ENCODE results near the gene TEX38. TPM values are rescaled to one million over a fixed set of nuclear protein-coding genes. Genes with fewer than 3 reads are reported as not detected.

The TEX38 gene
- polyA plus RNA-seq, 1 experiment = 0.07 TPM

- ChIA-PET POLR2A (no interaction called here), CTCF (interaction anchor here (1.6 kb wide), 1 partner anchor 12 kb away, joined by 3 read pairs; no protein-coding TSS in a partner anchor)
- no peak for DNase-seq (ENCODE audit: low read depth)
- Histone ChIP-seq H3K27me3 (ENCODE audit: control insufficient read depth, insufficient read depth, low read length) (no peaks in the 10 kb centered on the region), H3K4me3 (ENCODE audit: low read depth, low read length) (no peak overlapping the region), H3K36me3 (ENCODE audit: control insufficient read depth, insufficient read depth, low read length) (peaks cover 17% of the 10 kb centered on the region)
- no peak for TF ChIP-seq CTCF (IDR thresholded peaks at IDR 0.05; ENCODE audit: insufficient read depth, low read depth, low read length)
Observed at GRCh38 chr1:46687093-46687659, 15.5 kb downstream of the TEX38 start.

DNA sequence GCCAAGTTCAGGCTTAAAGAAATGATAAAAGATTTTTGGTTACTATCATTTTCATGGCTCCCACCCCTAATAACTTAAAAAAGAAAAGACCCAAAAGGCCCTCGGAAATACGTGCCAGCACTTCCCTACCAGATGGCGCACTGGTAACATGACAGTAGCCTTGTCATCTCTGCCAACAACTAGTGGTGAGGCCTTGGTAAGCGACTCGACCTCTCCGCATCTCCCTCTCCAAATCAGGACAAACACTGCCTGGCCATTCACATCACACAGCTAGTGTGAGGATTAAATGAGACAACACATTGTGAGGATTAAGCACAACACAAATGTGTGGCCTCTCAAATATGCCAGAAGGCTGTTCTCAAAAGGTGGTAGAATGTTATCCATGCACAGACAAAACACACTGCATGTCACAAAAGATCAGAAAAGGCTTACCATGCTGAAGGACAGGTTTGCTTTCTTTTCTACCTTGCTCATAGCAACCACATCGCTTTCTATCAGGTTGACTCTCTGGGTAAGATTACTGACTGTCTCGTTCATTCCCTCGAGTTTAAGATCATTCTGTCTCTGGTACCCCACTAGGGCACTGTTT is 16.4 kb downstream of the TEX38 start:
- CTCF ChIA-PET = interaction anchor here (1.6 kb wide), 1 partner anchor 13 kb away, joined by 3 read pairs; no protein-coding TSS in a partner anchor

DNA sequence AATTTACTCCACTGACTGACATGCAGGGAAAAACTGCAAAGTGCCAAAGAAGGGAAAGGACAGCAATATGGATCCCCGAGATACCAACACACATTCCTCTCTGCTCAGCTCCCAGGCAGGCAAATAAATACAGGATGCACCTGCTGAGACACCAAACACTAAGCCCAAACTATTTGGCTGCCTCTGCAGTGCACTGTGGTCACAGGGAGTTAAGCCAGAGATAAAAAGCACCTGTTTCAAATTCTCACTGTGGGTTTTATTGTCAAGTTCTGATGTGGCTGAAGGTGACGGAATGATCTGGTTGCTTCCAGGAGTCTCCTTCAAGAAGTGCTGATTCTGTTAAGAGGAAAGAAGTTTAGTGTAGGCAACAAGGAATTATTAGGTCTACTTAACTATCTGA is 17.7 kb downstream of the TEX38 start:
- peaks cover 14% of the 10 kb centered on the region for H3K36me3 ChIP-seq (ENCODE audit: control insufficient read depth, insufficient read depth, low read length)
- ChIA-PET POLR2A (no interaction called here), CTCF (no interaction called here)
- TF ChIP-seq CTCF (IDR thresholded peaks at IDR 0.05; ENCODE audit: insufficient read depth, low read depth, low read length) = no peak
- H3K4me3 ChIP-seq (ENCODE audit: low read depth, low read length) = no peak overlapping the region
- no peaks in the 10 kb centered on the region for H3K27me3 ChIP-seq (ENCODE audit: control insufficient read depth, insufficient read depth, low read length)
- no peak for DNase-seq (ENCODE audit: low read depth)

More for the DNA sequence above, 16.4 kb downstream of the TEX38 start:
- Histone ChIP-seq H3K36me3 (ENCODE audit: control insufficient read depth, insufficient read depth, low read length) (peaks cover 17% of the 10 kb centered on the region), H3K4me3 (ENCODE audit: low read depth, low read length) (no peak overlapping the region), H3K27me3 (ENCODE audit: control insufficient read depth, insufficient read depth, low read length) (no peaks in the 10 kb centered on the region)
- POLR2A ChIA-PET = no interaction called here
- DNase-seq (ENCODE audit: low read depth) = no peak
- no peak for TF ChIP-seq CTCF (IDR thresholded peaks at IDR 0.05; ENCODE audit: insufficient read depth, low read depth, low read length)

DNA sequence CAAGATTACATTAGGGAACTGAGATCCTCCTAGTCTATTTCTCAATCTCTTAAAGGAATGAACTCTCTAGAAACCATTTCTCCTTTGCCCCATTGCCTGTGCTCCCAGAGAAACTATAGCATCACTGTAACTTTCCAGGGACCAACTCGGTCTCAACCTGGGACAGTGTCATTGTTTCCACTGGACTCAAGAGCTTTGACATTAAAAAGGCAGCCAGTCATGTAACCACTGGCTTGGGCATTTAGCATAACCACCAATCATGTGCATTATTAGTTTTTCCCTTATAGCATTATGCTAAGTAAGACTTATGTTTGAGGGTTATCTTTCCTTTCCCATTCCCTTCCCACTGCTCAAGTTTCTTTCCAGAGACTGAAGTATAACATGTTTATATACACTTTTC is 18.2 kb downstream of the TEX38 start:
- H3K36me3 ChIP-seq (ENCODE audit: control insufficient read depth, insufficient read depth, low read length) = peaks cover 13% of the 10 kb centered on the region
- TF ChIP-seq CTCF (IDR thresholded peaks at IDR 0.05; ENCODE audit: insufficient read depth, low read depth, low read length) = no peak
- ChIA-PET POLR2A (no interaction called here), CTCF (no interaction called here)
- no peaks in the 10 kb centered on the region for H3K27me3 ChIP-seq (ENCODE audit: control insufficient read depth, insufficient read depth, low read length)
- no peak for DNase-seq (ENCODE audit: low read depth)
- no peak overlapping the region for H3K4me3 ChIP-seq (ENCODE audit: low read depth, low read length)

- H3K36me3 ChIP-seq (ENCODE audit: control insufficient read depth, insufficient read depth, low read length) = peaks cover 15% of the 10 kb centered on the region
- no peak overlapping the region for H3K4me3 ChIP-seq (ENCODE audit: low read depth, low read length)
- DNase-seq (ENCODE audit: low read depth) = no peak
- H3K27me3 ChIP-seq (ENCODE audit: control insufficient read depth, insufficient read depth, low read length) = no peaks in the 10 kb centered on the region
- TF ChIP-seq CTCF (IDR thresholded peaks at IDR 0.05; ENCODE audit: insufficient read depth, low read depth, low read length) = no peak
- ChIA-PET POLR2A (no interaction called here), CTCF (no interaction called here)
Observed at GRCh38 chr1:46690931-46691421, 19.3 kb downstream of the TEX38 start.
